Right forelimb (tissue), 1 donor: ENCODE results near the gene NAALADL1.
"Not testable (repeated sequence)": the region's sequence is repeated elsewhere in the genome, so short reads cannot be mapped to it uniquely, and the experiment has no call there.

Experiments used
- DNase-seq: peaks from one replicate; pipeline ENCODE4 v3.0.0-alpha.2; 2018

Gene NAALADL1

DNA sequence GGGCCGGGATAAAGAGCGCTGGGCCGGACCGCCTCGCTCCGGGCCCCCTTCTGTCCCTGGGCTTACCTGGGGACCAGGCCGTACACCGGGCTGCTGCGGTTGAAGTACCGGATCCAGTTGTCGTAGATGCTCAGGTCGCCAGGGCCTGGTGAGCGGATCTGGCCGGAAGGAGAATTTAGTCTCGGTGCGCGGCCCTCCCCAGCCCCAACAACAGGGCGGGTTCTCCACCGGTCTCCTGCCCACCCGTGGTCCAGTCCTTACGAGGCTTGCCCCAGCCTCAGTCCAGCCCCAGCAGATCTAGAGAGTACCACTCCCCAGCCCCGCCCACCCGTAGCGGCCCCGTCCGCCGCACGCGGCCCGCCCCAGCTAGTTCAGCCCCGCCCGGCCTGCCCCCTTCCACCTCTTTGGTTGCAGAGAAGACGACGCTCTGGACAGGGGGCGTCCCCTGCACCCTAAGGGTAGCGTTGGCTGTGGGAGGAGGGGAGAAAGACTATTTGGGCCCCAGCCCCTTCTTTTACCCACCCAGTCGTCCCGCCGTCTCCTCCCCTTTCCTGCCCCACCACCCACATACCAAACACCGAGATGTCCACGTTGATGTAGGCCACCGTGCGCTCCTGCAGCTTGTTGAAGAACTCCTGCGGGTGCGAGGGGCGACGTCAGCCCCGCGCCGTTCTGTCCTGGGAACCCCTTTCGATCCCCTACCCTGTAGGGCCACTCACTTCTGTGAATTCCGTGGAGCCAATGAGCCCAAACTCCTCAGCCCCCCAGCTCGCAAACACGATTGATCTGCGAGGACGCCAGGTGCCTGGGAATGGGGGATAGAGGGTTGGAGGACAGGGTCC, 10.6 kb downstream of the NAALADL1 start:
- DNase-seq, result peak; percentile 55

DNA sequence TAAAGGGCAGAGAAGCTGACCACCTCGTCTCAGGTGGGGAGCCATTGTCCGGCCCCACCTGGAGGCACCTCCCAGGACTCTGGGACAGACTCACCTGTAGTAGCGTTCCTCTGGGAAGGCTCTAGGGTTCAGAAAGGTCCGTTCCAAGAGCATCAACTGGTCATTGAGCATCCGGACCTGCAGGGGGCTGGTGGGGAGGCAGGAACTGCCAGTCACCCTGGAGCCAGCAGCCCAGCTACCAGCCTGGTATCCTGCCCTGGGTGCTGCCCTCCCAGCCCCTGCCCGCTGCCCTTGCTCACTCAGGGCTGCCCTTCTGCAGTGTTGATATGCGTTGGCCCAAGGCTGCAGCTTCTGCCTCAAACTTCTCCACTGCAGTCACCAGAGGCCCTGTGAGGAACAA, 12.6 kb downstream of the NAALADL1 start:
- DNase-seq, result no peak

DNA sequence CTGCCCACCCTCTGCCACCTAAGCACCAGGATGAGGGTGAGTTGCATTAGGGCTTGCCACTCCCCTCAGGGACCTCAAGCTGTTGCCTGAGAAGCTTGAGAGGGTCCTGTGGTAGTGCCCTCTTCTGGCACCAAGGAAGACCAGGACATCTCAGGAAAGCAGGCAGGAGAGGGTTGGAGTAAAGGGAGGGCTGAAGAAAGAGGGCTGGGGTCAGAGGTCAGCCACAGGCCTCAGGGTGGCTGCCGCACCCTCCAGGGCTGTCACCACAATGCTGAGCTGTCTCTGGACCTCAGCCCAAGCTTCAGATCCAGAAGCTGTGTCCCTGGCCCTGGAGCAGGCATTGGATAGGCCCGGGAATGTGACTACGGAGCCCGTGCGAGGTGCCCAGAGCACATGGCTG, 13.3 kb downstream of the NAALADL1 start:
- DNase-seq, result no peak

DNA sequence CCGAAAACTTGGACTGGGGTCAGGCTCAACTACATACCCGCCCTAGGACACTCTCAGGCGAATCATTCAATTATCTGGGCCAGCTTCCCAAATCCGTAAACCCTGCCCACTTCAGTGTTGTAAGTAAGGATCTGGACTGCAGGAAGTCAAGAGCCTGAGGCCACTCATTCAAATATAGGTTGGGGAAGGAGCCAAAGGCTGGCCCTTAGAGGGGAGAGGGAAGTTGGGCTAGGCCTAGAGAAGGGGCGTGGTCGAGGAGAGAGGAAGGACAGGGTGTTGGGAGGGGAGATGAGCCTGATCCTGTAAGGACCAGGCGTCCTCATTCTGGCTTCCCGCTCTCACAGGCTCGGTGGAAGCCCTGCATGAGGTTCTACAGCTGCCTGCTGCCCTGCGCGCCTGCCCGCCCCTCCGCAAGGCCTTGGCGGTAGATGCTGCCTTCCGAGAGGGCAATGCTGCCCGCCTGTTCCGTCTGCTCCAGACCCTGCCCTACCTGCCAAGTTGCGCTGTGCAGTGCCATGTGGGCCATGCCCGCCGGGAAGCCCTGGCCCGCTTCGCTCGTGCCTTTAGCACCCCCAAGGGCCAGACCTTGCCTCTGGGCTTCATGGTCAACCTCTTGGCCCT, 14.4 kb downstream of the NAALADL1 start:
- no peak for DNase-seq

DNA sequence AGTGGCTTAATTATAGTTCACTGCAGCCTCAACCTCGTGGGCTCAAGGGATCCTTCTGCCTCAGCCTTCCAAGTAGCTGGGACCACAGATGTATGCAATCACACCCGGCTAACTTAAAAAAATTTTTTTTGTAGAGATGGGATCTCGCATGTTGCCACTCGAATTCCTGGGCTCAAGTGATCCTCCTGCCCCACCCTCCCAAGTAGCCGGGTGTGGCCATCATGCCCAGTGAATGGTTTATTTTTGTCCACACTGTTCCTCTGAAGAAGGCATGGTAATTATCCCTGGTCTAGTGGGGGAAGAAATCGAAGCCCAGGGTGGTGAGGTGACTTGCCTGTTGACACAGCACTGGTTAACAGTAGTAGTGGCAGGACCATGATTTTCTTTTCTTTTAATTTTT, 15.5 kb downstream of the NAALADL1 start:
- DNase-seq, result no peak

DNA sequence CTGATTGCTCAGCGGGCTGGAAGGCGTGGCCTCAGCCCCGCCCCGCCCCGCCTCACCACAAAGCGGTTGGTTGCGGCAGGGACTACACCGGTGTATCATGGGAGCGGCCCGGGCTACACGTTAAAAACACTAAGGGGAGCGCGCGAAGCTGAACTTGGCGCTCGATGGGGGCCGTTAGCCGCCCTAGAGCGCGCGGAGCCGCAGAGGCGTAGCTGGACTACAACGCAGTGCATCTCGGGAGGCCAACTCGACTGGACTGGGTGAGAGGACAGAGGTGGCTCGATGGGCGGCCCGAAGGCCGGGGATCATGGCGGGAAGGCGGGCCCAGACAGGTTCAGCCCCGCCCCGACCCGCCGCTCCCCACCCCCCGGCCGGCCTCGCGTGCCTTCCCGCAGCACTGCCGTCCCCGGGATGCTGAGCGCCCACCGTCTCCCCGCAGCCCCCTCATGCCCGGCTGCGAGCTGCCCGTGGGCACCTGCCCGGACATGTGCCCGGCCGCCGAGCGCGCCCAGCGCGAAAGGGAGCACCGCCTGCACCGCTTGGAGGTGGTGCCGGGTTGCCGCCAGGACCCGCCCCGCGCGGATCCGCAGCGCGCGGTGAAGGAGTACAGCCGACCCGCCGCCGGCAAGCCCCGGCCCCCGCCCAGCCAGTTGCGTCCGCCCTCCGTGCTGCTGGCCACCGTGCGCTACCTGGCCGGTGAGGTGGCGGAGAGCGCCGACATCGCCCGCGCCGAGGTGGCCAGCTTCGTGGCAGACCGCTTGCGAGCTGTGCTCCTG, 17.3 kb downstream of the NAALADL1 start, which contains the start of gene SAC3D1:
Gene SAC3D1, plus strand, starts transcription at position 364 of the 776 bp plus-strand sequence. Its CDS starts 83 bp downstream, at position 447.
- DNase-seq, result peak; percentile 93

DNA sequence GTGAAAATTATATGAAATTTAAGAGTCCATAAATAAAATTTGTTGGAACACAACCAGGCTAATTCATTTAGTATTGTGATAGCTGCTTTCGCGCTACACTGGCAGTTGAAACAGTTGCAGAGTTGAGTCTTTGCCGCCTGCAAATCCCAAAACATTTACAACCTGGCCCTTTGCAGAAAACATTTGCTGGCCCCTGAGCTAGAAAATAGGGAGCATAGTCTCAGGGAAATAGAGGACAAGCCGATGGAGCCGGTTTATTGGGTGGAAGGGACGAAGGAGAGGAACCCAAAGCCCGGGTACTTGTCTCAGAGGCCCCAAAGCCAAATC, 17.9 kb downstream of the NAALADL1 start:
- no peak for DNase-seq

DNA sequence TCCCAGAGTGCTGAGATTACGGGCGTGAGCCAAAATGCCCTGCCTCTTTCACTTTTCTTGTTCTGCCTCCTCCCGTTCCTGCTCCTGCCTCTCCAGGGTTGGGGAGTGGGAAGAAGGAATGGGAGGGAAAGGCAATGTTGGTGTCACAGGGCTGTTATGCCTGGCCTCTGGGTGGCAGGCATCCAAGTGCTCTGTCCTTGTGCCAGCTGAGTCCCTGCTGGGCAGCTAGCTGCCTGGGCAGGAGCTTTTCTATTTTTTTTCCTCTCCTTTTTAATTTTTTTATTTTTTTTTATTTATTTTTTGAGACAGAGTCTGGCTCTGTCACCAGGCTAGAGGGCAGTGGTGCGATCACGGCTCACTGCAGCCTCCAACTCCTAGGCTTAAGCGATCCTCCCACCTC, 21.4 kb downstream of the NAALADL1 start:
- no peak for DNase-seq

DNA sequence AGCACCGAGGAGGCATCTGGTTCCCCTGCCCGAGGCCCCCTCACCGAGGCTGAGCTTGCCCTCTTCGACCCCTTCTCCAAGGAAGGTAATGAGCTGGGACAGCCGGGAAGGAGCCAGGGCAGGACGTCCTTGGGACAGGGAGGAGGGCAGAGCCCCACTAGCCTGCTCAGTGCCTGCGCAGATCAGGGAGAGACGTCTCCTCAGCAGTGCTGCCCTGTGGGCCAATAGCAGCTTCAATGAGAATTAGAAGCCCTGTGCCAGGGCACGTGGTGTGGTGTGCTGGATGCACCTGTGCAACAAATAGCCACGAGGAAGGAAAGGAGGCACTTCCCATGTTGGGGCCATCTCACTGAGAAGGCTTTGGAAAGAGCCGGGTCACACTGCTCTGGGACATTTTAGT, 22.8 kb downstream of the NAALADL1 start:
- no peak for DNase-seq

DNA sequence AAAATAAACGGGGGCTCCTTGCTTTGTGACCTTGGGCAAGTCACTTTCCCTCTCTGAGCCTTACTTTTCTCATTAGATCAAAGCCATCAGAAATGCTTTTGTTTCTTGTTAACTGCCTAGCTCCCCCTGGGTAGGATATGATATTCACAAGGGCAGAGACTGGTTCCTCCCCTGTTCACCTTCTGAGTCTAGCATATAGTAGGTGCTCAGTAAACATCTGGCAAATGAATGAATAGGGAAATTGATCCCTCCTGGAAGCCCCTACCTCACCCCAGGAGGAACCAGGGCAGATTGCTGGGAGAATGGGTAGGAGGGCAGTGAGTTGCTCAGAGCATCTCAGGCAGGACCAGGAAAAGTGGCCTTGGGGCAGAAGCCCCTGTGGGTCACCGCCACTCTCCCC, 23.9 kb downstream of the NAALADL1 start:
- no peak for DNase-seq

DNA sequence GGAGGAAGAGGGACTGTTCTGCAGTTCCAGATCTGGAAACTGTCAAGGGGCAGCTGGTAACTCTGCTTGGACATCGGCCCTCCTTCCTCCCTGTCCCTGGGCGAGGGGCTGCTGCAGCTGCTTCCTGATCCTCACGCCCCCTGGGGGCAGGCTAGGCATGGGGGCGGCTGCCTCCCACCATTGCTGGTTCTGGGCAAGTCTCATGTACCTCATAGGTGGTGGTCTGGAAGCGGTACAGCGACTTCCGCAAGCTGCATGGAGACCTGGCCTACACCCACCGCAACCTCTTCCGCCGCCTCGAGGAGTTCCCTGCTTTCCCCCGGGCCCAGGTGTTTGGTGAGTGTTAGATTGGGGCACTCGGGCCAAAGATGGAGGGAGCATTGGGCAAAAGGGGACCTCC, 26.1 kb downstream of the NAALADL1 start:
- DNase-seq, result no peak

DNA sequence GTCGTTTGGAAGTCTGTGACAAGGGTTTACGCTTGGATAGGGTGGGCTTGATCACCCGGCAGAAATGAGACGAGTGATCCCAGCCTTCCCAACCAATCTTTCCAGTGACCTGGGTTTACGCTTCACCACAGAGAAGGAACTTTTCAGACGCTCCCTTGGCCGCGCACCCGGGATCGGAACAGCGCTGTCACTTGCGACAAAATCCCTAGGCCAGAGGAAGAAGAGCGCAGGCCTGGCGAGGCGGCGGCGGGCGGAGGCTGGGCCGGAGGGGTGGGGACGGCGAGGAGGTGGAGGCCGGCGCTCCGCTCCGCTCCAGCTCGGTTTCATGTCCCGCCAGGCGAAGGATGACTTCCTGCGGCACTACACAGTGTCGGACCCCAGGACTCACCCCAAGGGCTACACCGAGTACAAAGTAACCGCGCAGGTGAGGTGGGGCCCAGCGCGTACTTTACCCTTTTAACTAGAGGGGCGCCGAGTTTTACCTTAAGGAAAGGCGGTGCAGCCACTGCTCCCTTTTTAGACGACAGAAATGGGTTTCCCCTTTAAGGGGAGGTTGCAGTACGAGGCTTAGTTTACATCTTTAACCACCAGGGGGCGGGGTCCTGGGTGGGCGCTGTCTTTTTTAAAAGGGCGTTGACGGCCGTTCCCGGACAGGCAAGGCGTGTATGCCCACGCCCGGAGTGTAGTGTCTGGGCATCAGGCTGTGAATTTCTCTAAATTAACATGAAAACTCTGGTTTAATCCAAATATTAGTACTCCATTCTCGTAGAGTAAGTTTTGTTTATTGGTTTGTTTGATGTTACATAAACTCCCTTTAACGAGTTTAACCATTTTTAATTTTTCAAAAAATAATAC, 30.9 kb downstream of the NAALADL1 start, which contains the start of gene SNX15:
Gene SNX15, plus strand, starts transcription at position 227 of the 855 bp plus-strand sequence. Its CDS starts 99 bp downstream, at position 326.
- DNase-seq, result peak; percentile 97

DNA sequence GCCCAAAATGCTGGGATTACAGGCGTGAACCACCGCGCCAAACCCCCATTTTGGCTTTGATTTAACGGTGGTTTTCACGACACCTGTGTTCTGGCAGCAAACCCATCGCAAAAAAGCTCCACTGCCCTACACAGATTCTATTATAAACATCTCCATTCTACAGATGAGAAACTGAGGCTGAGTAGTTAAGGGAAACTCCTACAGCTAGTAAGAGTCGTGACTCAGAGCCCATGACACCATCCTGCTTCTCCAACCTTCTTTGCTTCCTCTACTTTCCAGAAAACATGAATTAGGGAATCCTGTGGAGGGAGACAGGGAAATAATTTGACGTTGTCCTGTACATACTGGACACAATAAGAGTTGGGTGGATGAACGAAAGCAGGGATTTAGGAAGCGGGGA, 31.5 kb downstream of the NAALADL1 start:
- no peak for DNase-seq

DNA sequence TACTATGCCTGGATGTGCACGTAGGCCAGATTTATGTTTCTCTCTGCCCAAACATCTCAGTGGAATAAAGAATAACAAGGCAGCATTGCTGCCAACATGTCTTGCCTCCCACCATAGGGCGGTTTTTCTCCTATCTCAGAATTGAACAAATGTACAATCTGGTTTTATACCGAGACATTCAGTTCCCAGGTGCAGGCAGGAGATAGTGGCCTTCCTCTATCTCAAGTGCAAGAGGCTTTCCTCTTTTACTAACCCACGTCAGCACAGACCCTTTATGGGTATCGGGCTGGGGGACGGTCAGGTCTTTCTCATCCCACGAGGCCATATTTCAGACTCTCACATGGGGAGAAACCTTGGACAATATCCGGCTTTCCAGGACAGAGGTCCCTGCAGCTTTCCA, 34.9 kb downstream of the NAALADL1 start:
- DNase-seq, result not testable (repeated sequence)

DNA sequence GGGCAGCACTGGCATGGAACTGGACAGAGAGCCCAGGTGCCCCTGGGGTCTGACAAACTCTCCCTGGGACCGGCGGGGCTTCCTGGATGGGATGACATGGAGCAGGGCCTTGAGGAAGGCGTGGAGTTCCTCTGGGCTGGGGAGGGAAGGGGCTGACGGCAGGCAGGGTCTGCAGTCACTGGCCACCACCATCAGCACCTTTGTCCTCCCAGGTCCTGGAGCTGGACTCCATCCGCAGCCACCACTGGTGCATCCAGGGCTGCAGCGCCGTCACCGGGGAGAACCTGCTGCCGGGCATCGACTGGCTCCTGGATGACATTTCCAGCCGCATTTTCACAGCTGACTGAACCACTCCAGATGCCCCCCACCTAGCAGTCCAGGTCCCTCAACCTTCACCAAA, 36.8 kb downstream of the NAALADL1 start:
- no peak for DNase-seq

DNA sequence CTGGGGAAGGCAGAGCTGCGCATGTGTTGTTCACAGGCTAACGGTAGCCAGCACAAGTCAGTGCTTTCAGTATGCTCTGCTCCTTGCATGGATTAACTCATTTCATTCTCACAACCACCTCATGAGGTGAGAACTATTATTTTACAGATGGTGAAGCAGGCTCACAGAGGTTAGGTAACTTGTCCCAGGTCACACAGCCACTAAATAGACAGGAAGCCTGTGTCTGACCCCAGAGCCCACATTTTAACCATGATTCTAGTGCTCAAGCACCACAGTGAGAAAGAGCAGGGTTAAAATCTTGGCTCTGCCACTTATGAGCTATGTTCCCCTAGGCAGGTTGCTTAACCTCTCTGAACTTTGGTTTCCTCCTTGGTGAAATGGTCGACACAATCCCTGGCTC, 37.4 kb downstream of the NAALADL1 start:
- no peak for DNase-seq

DNA sequence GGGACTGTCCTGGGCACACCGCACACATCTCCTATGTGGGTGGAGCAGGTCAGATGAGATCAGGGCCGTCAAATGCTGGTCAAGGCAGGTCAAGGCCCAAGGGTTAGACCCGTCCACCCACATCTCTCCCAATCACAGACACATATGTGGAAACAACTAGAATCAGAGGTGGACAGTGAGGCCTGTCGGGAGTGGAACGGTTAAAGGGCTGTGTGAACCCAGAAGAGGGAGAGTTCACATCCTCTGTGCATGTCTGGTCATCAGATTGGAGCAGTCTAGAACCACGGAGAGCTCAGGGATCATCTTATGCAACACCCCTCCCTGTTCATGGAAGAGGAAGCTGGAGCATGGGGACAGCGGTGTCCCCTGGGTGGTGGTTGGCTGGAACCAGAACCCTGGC, 38.5 kb downstream of the NAALADL1 start:
- no peak for DNase-seq

DNA sequence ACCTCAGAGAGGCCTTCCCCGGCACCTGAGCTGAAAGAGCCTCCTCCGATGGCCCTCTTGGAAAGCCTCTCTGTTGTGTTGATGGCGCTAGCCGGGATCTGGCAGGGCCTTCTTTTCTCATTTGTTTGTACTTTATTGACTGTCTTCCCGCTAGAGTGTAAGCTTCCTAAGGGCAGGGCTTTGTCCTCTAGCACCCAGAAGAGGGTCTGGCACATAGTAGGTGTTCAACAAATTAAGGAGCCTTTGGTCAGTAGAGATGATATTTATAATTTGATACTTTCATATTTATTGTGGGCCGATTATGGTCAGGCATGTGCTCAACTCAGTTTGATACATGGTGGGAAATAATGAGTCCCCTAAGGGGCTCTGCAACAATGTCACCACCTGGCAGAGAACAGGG, 40.4 kb downstream of the NAALADL1 start:
- no peak for DNase-seq

DNA sequence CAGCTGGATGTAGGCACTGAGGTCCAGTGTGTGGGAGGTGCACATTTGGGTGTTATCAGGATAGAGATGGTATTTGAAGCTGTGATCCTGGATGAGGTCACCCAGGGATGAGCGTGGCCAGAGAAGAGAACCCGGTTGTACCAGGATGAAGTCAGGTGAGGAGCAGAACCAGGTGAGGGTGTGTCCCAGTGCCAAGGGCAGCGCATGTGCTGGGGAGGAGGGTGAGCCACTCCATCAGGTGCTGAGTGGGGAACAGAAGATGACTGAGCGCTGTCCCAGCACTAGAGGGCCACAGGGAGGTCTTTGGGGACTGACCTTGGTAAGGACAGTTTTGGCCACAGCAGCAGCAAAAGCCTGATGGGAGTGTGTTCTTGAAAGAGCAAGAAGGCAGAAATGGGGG, 41.6 kb downstream of the NAALADL1 start:
- no peak for DNase-seq

DNA sequence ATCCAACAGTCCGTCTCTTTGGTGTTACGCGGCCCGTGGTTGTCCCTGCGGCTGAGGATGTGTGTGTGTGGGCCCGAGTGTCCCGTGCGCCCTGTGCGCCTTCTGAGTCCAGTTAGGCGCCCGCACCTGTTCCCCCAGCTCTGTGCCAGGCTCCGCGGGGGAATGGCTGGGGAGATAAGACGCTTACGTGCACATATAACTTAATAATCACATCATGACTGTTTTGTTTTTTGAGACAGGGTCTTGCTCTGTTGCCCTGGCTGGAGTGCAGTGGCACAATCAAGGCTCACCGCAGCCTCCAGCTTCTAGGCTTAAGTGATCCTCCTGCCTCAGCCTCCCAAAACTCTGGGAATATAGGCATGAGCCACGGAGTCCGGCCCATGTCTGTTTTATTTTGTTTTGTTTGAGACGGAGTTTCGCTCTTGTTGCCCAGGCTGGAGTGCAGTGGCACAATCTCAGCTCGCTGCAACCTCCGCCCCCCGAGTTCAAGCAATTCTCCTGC, 43.6 kb downstream of the NAALADL1 start:
- no peak for DNase-seq

DNA sequence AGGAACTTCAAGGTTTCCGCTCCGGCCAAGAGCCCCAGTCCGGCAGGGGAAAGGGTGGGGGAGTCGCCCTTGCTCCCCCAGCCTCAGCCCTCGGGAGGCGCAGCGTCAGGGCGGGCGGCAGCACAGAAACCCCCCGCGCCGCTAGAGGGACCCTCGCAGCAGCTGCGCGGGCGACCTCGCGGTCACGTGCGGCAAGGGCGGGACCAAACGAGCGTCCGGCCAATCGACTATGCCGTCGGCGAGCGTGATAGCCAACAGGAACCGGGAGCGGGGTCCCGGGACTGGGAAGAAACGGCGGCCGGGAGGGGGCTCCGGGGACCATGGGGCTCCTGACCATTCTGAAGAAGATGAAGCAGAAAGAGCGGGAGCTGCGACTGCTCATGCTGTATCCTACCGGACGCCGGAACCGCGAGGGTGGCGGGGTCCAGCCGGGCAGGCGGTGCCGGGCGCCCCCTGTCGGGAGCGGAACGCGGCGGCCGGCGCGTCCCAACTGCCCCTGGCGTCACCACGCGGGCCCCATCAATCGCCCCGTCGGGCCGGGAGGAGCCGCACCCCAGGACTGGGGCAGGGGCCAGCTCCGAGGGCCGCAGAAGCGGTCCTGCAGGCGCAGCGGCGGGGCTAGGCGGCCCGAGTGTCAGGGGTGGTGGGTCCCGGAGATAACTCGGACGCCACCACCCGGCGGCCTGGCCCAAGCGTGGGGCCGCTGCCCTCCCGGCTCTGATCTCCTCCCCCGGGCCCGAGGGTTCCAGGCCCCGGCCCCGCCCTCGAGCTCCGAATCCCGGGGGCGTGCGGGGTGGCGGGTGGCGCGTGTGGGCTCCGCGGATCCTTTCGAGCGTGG, 44.2 kb downstream of the NAALADL1 start, which contains the start of gene ARL2:
Gene ARL2, plus strand, starts transcription at position 273 of the 838 bp plus-strand sequence. Its CDS starts 48 bp downstream, at position 321.
- DNase-seq, result peak; percentile 95
